Activated CD8-positive, alpha-beta memory T cell treated with anti-CD3 and anti-CD28 coated beads, Interleukin-2, amount 50 U/mL, for 24 hours (primary cell): ENCODE results near the gene POLD1.
A peak's percentile ranks its signal among the peaks of the same experiment; 100 is the strongest.
"Not testable (repeated sequence)": the region's sequence is repeated elsewhere in the genome, so short reads cannot be mapped to it uniquely, and the experiment has no call there.

Experiments
- DNase-seq: peaks from one replicate; pipeline ENCODE4 v3.0.0-alpha.2; 2020; ENCODE audit errors: extremely low read depth

POLD1 gene

DNA sequence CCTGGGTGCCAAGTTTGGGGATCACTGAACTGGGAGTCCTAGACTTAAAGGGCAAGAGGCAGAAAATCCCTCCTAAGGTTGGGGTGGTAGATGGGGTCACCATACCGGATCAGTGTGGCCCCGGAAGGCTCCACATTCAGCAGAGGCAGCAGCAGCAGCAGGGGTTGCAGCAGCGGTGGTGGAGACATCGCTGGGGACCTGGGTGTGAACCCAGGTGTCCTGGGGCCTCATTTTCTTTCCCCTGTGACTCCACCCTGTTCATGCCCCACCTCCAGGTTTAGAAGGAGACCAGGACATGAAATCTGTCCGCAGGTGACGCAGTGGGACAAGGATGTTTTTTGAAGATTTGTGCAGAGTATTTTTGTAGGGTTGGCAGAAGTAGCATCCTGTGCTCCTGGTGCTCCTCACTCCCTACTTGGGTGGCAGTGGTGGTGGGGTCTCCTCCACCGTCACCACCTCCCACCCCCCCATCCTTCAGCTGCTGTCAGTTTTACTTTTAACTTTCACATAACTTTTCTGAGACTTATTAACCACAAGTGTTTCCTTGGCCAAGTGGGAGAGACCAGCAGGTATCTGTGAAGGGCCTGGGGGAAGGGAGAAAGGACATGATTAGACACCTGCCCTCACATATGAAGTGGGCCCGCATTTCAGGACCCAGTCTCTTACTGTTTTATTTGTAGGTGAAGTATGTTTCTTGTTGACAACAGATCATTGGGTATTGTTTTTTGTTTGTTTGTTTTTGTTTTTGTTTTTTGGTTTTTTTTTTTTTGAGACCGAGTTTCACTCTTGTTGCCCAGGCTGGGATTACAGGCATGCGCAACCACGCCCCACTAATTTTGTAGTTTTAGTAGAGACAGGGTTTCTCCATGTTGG is 18.5 kb upstream of the POLD1 start, which contains the start of gene NAPSA:
Gene NAPSA (minus strand): TSS at position 206 of the 873 bp plus-strand sequence. CDS start 18 bp downstream, at position 188.
- no peak for DNase-seq

DNA sequence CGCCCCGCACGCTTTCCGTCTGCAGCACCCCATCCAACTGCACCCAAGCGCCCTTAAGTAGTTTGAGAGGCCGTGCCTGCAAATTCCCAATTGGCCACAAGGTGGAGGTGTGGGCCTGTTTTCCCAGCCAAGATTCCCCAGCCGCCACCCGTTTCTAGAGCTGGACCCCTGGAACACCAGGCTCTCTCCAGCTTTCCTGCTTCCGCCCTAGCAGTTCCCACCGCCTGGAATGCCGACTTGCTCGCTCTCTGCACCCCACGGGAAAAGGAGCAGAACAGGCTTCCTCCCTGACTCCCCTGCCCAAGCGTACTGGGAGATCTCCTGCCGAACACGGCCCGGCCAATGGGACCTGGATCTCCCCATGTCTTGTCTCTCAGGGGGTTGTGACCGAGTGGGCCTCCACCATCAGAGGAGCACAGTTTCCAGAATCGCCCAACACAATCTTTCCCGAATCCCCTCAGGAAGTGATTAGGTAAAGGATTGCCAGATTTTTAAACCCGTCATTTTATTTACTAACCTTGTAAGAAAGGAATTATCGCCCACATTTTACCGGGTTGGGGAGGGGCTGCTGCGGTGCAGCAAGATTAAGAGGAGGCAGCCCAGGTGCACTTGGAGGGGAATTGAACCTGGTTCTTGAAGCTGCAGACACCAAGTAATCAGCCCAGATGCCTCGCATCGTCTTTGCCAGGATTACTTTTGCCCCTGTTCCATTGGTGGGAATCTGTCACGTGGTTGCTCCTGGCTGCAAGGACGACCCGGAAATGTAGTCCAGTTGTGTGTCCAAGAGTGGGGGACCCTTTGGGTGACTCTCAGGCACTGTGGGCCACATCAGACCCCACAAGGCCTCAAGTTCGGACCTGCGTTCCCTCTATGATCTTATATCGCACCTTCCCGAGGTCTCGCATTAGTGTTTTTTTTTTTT is 15.2 kb upstream of the POLD1 start:
- DNase-seq, result peak; percentile 64

DNA sequence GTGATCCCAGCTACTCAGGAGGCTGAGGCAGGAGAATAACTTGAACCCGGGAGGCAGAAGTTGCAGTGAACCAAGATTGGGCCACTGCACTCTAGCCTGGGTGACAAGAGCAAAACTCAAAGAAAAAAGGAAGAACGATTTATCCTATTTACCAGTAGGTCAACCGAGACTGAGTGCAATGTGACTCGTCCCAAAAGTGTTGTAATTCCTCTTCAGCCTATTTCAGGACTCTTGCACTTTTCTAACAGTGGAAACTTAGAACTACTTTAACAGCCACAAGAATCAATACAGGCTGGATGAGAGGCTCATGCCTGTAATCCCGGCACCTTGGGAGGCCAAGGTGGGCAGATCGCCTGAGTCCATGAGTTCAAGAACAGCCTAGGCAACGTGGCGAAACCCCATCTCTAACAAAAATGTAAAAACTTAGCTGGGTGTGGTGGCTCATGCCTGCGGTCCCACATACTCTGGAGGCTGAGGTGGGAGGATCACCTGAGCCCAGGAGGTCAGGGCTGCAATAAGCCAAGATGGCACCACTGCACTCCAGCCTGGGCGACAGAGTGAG is 12.2 kb upstream of the POLD1 start:
- no peak for DNase-seq

DNA sequence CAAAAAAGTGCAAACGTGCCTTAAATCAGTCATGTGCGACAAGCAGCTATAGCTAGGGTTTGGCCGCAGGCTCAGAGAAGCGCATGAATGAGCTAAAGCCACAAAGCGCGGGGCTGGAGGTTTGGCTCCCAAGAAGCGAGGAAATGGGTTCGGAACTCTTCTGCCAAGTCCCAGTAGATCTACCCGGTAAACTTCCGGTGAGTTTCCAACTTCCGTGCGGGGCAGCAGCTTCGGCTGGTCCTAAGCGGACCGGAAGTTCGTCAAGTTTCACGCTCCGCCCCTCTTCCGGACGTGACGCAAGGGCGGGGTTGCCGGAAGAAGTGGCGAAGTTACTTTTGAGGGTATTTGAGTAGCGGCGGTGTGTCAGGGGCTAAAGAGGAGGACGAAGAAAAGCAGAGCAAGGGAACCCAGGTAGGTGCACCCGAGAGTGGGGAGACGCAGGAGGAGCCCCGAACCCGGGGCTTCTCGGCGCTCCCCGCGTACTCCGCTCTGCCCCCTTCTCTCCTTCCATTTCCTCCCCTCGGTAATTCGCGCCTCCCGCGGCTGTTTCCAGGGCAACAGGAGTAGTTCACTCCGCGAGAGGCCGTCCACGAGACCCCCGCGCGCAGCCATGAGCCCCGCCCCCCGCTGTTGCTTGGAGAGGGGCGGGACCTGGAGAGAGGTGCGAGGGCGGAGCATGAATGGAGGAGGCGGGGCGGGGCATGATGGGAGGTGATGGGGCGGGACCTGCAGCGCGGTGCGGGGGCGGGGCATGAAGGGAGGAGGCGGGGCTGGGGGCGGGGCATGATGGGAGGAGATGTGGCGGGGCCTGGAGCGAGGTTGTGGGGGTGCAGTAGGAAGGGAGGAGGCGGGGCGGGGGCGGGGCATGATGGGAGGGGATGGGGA is 7.7 kb upstream of the POLD1 start, which contains the start of gene NR1H2:
Gene NR1H2 (plus strand): TSS at position 292 of the 885 bp plus-strand sequence. CDS start 1,149 bp downstream, outside the sequence.
- DNase-seq, result peak; percentile 81

DNA sequence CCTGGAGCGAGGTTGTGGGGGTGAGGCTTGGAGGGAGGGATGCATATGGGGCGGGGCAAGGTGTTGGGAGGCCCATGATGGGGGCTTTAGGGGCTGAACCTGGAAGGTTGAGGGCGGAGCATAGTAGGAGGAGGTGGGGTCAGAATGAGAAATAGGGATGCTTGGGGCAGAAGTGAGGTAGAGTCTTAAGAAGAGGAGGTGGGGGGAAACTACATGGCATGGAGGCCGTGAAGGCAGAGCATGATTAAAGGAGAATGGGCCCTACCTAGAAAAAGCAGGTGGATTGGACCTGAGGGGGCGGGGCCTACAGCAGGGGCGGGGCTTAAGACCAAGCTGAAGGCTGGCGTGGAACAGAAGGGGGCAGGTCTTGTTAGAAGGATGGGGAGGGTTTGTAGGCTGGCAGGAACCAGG is 7.1 kb upstream of the POLD1 start:
- DNase-seq, result no peak

DNA sequence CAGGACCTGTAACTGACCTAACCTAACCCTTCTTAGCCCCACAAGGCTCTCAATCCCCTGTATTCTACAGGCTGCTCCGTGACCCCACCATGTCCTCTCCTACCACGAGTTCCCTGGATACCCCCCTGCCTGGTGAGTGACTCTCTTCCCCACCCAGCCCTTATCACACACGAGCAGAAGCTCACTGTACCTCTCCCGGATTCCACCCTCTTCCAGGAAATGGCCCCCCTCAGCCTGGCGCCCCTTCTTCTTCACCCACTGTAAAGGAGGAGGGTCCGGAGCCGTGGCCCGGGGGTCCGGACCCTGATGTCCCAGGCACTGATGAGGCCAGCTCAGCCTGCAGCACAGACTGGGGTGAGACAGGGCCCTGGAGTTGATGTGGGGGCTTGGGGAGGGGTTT is 6.6 kb upstream of the POLD1 start:
- DNase-seq, result no peak

DNA sequence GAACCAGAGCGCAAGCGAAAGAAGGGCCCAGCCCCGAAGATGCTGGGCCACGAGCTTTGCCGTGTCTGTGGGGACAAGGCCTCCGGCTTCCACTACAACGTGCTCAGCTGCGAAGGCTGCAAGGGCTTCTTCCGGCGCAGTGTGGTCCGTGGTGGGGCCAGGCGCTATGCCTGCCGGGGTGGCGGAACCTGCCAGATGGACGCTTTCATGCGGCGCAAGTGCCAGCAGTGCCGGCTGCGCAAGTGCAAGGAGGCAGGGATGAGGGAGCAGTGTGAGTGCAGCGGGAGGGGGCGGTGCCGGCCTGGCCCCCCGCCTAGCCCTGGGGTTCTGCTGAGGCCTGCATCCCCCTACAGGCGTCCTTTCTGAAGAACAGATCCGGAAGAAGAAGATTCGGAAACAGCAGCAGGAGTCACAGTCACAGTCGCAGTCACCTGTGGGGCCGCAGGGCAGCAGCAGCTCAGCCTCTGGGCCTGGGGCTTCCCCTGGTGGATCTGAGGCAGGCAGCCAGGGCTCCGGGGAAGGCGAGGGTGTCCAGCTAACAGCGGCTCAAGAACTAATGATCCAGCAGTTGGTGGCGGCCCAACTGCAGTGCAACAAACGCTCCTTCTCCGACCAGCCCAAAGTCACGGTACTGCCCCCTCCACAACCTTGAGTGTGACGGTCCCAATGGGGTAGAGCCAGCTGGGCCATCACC is 5.8 kb upstream of the POLD1 start:
- no peak for DNase-seq

DNA sequence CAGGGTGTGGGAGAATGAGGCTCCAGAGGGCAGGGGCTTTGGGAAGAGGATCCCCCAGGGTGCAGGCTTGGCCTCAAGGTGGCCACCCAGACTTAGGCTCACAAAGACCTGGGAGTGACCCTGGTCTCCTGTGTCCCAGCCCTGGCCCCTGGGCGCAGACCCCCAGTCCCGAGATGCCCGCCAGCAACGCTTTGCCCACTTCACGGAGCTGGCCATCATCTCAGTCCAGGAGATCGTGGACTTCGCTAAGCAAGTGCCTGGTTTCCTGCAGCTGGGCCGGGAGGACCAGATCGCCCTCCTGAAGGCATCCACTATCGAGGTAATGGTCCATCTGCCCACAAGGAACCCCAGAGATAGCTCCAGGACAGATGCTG is 5.3 kb upstream of the POLD1 start:
- no peak for DNase-seq

DNA sequence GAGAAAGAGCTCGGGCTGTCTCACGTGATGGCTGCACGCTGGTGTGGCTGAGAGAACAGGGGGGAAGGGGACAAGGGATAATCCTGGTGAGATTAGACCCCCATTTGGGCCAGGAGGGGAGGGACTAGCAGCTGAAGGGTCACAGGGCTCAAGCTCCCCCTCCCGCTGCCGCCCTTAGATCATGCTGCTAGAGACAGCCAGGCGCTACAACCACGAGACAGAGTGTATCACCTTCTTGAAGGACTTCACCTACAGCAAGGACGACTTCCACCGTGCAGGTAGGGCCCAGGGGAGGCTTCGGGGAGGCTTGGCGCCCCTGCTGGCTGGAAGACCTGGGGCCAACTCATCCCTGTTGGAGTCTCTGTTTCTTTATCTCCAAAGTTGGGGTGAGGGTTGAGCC is 4.5 kb upstream of the POLD1 start:
- DNase-seq, result no peak

DNA sequence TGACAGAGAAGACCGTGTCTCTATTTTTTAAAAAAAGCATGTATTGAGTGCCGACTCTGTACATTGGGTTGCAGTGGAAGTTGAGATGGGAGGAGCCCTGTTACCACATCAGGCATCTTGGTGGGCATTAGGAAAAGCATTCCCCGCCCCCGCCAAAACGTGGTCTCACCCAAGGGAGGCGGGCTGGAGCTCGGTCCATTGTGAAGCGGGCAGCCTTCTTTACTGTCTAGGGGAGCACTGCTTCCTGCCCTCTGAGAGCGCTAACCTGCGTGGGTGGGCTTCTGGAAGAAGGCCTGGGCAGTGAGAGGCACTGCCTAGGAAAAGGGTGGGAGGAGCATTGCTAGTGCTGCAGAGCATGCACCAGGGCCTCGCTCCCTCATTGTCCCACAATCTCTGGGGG is 4.0 kb upstream of the POLD1 start:
- no peak for DNase-seq

DNA sequence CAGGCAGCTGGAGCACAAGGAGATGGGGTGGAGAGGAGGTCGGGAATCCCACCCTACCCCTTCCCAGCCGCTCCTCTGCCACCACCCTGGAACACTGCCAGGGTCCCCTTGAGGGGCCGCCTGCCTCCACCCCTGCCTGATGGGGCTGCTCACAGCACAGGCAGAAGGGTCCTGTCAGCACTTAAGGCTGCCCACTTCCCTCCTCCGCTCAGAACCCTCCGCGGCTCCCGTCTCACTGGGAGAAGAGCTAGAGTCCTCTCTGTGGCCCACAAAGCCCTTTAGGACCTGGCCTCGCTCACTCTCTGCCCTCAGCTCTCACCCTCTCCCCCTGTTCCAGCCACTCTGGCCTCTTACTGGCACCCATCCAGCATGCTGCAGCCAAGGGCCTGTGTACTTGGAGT is 3.4 kb upstream of the POLD1 start:
- no peak for DNase-seq

DNA sequence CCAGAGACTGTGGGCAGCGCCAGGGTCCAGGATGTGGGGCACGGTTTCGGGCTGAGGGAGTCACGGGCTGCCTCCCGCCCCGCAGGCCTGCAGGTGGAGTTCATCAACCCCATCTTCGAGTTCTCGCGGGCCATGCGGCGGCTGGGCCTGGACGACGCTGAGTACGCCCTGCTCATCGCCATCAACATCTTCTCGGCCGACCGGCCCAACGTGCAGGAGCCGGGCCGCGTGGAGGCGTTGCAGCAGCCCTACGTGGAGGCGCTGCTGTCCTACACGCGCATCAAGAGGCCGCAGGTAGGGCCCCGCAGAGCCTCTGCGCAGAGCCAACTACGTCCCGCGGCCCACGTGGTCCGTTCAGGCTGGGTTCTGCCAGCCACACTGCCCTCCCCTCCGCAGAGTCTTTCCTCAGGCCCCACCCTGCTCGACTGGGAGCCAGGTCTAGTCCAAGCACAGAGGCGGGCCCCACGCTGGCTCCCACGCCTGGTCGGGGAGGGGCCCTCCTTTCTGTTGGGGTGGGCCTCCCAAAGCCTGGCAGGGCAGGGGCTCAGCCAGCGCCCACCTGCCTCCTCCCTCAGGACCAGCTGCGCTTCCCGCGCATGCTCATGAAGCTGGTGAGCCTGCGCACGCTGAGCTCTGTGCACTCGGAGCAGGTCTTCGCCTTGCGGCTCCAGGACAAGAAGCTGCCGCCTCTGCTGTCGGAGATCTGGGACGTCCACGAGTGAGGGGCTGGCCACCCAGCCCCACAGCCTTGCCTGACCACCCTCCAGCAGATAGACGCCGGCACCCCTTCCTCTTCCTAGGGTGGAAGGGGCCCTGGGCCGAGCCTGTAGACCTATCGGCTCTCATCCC is 2.0 kb upstream of the POLD1 start:
- no peak for DNase-seq

DNA sequence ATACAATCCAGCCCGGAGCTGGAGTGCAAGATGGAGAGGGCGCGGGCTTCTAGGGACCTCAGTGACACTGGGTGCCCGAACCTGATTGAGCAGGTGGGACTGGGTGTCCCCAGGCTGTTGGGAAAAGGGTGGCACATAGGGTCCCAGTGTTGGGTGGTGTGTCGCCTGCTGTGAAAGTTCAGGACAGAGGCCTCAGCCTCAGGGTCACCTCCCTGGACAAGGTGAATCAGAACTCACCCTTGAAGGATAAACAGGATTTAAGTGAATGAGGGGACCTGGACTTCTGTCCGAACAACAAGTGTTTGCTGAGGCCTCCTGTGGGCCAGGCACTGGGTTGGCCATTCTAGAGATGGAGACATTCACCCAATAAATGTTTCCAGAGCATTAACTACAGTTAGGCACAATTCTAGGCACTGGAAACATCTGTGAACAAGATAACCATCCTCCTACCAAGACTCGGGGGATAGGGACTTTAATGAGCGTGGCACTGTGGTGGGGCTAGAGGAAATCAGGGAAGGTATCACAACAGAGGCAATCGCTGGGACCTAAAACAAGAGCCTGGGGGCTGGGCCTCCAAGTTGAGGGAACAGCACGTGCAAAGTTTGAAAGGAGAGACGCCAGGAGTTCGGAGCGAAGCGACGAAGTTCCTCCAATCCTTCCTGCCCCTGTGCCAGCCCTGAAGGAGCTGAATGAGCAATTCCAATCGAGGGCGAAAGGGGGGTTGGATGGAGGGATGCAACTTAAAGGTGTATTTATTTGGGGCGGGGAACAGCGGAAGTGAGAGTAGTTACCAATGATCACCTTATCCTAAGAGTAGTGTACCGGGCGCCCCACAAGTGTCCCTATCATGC is 921 bp upstream of the POLD1 start:
- no peak for DNase-seq

DNA sequence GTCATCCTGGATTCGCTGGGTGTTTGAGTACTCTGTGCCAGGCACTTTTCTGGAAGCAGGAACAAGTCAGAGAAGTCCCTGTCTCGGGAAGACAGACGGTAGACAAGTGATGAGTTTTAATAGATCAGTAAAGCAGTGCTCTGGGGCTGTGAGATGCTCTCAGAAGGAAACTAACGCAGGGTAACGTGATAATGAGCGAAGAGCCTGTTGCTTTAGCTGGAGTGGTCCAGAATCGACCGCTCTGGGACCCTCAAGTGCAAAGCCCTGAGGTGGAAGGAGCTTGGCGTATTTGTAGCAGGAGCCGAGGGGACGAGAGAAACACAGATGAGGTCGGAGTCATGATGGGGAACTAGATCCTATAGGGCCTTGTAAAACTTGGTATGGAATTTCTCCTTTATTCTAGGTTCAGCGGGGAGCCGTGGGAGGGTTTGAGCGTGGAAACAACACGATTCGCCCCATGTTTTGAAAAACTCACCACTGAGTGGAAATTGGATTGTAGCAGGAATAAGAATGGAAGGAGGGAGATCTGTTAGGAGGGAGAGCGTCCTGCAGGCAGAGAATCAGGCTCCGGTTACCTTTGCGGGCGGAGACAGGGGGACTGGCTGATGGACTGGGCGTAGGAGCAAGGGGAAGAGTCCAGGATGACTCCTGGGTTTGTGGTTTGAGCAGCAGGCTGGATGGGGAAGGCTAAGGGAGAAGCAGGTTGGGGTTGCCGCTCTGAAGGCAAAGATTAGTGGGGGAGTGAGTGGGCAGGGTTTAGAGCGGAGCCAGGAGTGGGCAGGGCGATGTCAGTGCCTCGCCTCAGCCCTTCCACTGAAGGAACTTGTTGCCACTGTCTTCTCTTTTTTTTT is 763 bp downstream of the POLD1 start:
- DNase-seq, result no peak

DNA sequence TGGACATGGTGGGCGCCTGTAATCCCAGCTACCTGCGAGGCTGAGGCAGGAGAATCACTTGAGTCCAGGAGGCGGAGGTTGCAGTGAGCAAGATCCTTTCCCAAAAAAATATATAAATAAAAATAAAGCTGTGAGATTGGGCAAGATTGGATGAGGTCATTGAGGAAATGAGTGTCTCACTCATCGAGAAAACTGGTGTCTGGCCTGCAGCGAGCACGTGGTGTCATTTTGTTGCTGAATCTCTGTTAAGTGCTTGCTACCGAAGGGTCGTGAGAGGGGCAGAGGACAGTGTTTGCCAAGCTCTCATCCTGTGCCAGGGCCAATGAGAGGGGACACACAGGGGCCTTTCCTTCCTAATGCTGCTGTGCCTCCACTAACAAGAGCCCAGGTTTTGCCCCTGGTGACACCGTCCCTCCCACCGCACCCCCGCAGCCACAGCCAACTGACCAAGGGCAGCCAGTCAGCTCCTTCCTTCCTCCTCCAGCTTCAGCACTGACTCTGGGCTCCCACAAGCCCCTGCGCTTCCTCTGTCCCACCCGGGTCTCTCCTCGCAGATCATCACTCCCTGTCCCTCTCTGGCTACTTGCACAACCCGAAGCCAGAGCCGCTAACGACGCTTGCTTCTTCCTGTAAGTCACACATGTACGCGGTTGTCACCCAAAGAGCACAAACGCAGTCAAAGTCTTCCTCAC is 3.2 kb downstream of the POLD1 start:
- no peak for DNase-seq

DNA sequence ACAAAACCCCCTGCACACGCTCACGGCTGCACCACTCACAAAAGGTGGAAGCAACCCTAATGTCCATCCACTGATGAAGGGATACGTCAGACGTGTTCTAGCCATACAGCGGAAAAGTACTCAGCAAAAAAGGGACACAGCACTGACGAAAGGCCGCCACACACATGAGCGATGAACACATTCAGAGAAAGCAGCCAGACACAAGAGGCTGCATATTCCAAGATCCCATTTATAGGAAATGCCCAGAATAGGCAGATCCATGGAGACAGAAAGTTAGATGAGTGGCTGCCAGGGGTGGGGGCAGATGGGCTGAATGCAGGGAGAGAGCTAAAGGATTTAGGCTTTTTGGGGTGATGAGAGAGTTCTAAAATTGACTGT is 3.7 kb downstream of the POLD1 start:
- no peak for DNase-seq

DNA sequence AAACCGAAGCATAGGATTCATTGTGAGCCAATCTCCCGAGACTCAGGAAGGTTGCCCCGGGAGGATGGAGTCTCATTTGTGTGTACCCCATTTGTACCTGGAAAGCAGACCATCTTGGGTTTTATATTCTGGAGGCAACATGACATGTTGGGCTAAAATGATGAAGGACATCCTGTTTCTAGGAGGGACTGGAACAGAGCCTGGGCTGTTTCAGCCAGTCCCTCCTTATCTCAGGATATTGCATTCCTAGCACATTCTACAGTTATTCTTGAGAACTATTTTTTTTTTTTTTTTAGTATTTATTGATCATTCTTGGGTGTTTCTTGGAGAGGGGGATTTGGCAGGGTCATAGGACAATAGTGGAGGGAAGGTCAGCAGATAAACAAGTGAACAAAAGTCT is 6.1 kb downstream of the POLD1 start:
- DNase-seq, result not testable (repeated sequence)
